ENCODE data around the gene NEURL2.

The NEURL2 gene

DNA sequence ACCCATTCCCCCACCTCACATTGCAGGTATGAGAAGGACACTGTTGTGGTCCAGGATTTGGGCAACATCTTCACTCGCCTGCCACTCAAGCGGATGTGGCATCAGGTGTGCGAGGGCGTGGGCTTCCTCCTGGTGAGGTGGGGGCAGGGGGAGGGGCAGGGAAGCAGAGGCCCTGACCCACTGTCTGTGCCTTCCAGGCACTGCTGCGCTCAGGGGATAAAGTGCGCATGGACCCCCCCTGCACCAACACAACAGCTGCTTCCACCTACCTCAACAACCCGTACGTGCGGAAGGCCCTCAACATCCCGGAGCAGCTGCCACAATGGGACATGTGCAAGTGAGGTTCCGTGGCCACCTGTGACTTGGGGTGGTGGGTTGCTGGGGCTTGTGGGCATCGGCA lies 3.8 kb upstream of the NEURL2 start:
- Mint-ChIP-seq H3K4me1 (peaks cover 34% of the 10 kb centered on the region), H3K36me3 (peaks cover 77% of the 10 kb centered on the region), H3K4me3 (no peak overlapping the region), H3K9me3 (no peaks in the 10 kb centered on the region), H3K27ac (no peak overlapping the region)
- DNase-seq (ENCODE audit: low spot score in 2 of 2) (no peak), ATAC-seq (no peak)

DNA sequence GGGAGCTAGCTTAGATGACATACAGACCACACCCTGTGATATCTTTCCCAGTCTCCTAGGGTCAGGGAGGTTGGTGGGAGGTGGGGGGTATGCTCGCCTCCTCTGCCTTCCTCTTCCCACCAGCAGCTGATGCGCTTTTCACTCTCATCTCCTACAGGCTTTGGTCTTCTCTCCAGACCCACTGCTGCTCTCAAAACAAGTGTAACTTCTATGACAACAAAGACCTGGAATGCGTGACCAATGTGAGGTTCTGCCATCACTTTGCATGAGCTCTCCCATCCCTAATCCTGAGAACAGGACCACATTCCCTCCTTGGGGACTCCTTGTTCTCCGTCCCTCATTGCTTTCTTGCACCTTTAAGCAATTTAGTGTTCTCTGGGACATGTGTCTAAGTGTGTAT lies 2.8 kb upstream of the NEURL2 start:
- Mint-ChIP-seq H3K4me3 (peak overlapping the region; percentile 37), H3K4me1 (peaks cover 36% of the 10 kb centered on the region), H3K27ac (peak overlapping the region; percentile 55), H3K36me3 (peaks cover 76% of the 10 kb centered on the region), H3K9me3 (no peaks in the 10 kb centered on the region)
- ATAC-seq (no peak), DNase-seq (ENCODE audit: low spot score in 2 of 2) (no peak)

DNA sequence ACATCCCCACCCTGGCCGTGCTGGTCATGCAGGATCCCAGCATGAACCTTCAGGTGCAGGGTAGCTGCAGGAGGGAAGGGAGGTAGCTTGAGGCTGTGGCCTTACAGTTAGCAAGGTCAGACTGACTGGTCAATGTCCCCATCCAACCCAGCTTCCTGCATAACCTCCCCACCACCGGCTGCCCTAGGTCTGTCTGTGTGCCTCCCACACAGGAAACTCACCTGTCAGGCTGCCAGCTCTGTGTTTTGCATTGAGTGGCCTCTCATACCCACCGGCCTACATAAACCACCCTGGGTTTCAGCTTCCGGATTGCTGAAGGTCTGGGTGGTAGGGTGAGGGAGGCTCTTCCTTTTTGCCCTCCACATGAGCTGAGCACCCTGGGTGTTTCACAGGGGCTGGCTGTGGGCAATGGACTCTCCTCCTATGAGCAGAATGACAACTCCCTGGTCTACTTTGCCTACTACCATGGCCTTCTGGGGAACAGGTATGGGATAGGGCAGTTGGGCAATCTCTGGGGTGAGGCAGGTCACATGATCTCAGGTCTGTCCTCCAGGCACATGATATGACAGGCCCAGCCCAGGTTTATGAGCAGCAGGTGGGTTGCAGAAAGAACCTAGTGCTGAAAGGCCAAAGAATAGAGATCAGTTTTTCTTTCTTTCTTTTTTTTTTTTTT lies 2.0 kb upstream of the NEURL2 start:
- ATAC-seq (peak; percentile 75), DNase-seq (ENCODE audit: low spot score in 2 of 2) (peak; percentile 17 to 66)
- Mint-ChIP-seq H3K9me3 (no peaks in the 10 kb centered on the region), H3K27ac (peak overlapping the region; percentile 94), H3K4me3 (peak overlapping the region; percentile 89), H3K36me3 (peaks cover 68% of the 10 kb centered on the region), H3K4me1 (peaks cover 41% of the 10 kb centered on the region)

DNA sequence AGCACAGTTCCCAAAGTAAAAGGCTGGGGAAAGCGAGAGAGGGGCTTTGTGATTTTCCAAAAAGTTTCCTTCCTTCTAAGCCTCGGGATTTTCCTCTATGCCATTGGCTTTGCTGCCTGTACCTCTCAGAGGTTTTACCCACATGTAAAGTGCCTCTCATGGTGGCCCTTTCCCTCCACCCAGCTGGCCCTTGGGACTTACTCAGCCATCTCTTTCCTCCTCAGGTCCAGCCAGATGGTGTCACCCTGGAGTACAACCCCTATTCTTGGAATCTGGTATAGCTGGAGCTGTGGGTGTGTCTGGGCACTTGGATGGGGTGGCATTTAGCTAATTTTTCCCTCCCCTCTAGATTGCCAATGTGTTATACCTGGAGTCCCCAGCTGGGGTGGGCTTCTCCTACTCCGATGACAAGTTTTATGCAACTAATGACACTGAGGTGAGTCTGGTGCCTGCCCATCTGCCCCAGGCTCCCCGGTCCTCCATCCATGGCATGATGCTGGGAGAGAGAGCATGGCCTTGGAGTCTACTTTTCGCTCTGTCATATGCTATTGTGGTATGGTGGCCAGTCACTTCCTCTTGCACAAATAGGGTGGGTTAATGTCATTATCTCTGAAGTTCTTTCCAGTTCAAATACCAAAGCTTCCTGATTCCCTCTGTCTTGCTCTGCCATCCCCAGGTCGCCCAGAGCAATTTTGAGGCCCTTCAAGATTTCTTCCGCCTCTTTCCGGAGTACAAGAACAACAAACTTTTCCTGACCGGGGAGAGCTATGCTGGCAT lies 1.2 kb upstream of the NEURL2 start:
- Mint-ChIP-seq H3K9me3 (no peaks in the 10 kb centered on the region), H3K36me3 (peaks cover 66% of the 10 kb centered on the region), H3K4me1 (peaks cover 41% of the 10 kb centered on the region), H3K27ac (peak overlapping the region; percentile 94), H3K4me3 (peak overlapping the region; percentile 89)
- DNase-seq (ENCODE audit: low spot score in 2 of 2) (no peak), ATAC-seq (no peak)

DNA sequence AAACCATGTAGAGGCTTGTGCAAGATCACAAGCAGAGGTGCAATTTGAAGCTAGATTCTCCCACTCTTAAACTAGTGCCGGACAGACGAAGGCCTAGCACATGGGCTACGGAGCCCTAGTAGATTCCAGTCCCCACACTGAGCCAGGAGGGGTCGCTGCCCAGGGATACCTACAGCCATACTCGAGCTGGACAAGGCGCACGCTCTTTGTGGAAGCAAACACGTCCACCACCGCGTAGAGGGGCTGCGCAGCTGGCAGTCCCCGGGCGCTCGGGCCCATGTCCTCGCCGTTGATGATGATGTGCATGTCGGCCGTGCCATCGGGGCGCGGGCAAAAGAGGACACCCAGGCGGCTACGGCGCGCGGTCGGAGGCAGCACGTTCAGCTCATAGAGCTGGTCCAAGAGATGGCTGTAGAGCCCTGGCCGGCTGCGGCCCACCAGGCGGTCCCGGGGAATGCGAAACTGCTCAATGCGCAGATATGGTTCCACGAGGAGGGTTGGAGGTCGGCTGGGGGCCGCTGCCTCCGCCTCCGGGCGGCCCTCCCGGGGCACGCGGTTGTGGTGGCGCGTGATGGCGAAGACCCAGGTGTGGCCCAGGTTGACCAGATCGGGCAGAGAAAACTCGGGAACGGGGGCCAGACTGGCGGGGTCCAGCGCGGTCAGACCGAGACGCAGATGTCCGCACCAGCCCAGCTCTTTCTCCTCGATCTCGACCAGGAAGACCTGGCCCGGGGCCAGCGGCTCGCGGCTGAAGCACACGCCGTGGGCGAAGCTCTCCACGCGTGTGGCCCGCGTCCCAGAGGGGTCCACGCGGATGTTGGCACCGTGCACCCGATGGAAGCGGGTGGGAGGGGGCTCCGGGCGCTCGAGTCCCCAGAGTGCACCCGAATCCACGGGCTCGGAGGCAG lies 677 bp downstream of the NEURL2 start:
- DNase-seq (ENCODE audit: low spot score in 2 of 2) (peak; percentile 12 to 61), ATAC-seq (peak; percentile 4)
- no peaks in the 10 kb centered on the region for H3K9me3 Mint-ChIP-seq
- H3K36me3 Mint-ChIP-seq: peaks cover 48% of the 10 kb centered on the region
- H3K27ac Mint-ChIP-seq: peak overlapping the region; percentile 94
- peaks cover 43% of the 10 kb centered on the region for H3K4me1 Mint-ChIP-seq
- peak overlapping the region; percentile 89 for H3K4me3 Mint-ChIP-seq

DNA sequence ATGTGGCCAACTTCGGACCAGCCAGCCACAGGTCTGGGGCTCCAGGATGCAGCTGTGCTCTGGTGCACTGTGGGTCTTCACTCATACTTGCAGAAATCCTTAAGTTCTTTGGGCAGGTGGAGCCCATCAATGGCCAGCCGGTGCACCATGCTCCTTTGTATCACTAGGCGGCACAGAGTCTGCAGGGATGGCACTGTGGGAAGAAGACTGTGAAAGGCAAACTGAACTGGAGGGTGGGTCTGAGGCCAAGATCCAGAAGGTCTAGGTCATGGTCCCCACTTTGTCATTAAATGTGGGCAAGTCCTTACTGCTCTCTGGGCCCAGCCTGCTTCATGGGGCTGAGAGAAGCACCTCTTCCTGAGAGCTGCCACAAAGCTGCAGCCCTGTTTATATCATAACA lies 2.3 kb downstream of the NEURL2 start:
- peaks cover 31% of the 10 kb centered on the region for H3K36me3 Mint-ChIP-seq
- H3K9me3 Mint-ChIP-seq: no peaks in the 10 kb centered on the region
- DNase-seq (ENCODE audit: low spot score in 2 of 2) (no peak), ATAC-seq (no peak)
- H3K4me3 Mint-ChIP-seq: no peak overlapping the region
- H3K4me1 Mint-ChIP-seq: peaks cover 47% of the 10 kb centered on the region
- no peak overlapping the region for H3K27ac Mint-ChIP-seq

DNA sequence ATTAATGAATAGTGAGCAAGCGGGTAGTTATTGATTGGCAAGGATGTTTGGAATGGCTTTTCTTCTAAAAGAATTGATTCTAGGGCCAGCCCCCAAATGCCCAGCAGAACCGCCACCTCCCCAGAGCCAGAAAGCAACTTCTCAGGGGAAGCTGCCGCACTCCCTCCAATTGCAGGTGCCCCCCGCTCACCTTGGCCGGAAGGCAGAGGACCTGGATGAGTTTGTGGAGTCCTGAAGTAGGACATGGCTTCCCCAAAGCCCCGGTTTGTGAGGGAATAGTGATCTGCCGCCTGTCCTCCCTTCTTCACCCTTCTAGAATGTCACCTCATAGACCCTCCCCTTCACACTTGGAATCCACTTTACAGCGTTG lies 3.7 kb downstream of the NEURL2 start, which contains the start of gene SPATA25:
TSS of gene SPATA25 (minus strand) at position 277 of the 370 bp plus-strand sequence. CDS start at position 245, 32 bp downstream.
- Mint-ChIP-seq H3K4me3 (no peak within 1 kb of the TSS), H3K27ac (no peak within 1 kb of the TSS)
- DNase-seq (ENCODE audit: low spot score in 2 of 2): no peak

DNA sequence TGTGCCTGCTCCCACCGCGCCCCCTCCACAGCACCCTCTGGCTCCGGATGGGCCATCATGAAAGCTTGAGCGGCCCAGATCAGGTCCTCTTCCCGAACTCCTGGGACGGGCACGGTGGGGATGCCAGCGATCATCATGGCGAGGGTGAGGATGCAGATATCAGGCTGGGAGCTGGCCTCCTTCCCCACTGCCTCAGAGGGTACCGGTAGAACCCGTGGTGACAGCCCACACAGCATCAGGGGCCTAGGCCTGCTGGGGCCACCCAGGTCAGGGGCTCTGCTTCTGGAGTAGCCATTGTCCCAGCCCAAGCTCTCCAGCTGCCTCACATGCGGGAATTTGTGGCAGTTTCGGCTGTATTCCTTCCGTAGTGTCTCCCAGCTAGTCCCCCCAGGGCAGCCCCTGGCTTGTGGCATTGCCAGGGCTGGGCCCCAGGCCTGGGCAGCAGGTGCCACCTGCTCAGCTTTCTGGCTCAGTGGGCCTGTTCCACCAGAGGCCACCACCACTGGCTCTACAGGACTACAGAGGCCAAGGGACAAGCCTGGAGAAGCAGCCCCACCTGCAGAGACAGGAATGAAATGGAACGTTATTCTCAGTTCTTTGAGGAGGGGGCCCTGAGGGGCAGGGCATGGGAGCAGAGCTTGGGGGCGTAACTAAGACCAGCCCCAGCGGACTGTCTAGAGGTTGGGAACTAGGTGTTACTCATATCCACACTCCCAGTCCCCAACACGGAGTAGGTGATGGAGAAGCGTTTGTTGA lies 4.2 kb downstream of the NEURL2 start:
- Mint-ChIP-seq H3K4me1 (peaks cover 48% of the 10 kb centered on the region), H3K4me3 (no peak overlapping the region), H3K36me3 (peaks cover 20% of the 10 kb centered on the region), H3K27ac (no peak overlapping the region), H3K9me3 (no peaks in the 10 kb centered on the region)
- ATAC-seq (no peak), DNase-seq (ENCODE audit: low spot score in 2 of 2) (no peak)

More for the DNA sequence above, 3.7 kb downstream of the NEURL2 start, which contains the start of gene SPATA25:
- Mint-ChIP-seq H3K4me1 (peaks cover 48% of the 10 kb centered on the region), H3K9me3 (no peaks in the 10 kb centered on the region), H3K36me3 (peaks cover 24% of the 10 kb centered on the region)
- no peak for ATAC-seq

DNA sequence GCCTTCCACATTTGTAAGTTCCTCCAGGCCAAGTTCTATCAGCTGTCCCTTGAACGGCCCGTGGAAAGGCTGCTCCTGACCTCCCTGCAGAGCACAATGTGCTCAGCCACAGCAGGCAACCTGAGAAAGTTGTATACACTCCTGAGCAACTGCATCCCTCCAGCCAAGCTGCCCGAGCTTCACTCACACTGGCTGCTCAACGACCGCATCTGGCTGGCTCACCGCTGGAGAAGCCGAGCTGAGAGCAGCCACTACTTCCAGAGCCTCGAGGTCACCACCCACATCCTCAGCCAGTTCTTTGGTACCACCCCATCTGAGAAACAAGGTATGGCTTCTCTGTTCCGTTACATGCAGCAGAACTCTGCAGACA lies 7.9 kb downstream of the NEURL2 start:
- DNase-seq (ENCODE audit: low spot score in 2 of 2) (no peak), ATAC-seq (no peak)
- no peak overlapping the region for H3K4me3 Mint-ChIP-seq
- H3K36me3 Mint-ChIP-seq: peaks cover 20% of the 10 kb centered on the region
- peaks cover 44% of the 10 kb centered on the region for H3K4me1 Mint-ChIP-seq
- no peaks in the 10 kb centered on the region for H3K9me3 Mint-ChIP-seq
- H3K27ac Mint-ChIP-seq: peak overlapping the region; percentile 40

DNA sequence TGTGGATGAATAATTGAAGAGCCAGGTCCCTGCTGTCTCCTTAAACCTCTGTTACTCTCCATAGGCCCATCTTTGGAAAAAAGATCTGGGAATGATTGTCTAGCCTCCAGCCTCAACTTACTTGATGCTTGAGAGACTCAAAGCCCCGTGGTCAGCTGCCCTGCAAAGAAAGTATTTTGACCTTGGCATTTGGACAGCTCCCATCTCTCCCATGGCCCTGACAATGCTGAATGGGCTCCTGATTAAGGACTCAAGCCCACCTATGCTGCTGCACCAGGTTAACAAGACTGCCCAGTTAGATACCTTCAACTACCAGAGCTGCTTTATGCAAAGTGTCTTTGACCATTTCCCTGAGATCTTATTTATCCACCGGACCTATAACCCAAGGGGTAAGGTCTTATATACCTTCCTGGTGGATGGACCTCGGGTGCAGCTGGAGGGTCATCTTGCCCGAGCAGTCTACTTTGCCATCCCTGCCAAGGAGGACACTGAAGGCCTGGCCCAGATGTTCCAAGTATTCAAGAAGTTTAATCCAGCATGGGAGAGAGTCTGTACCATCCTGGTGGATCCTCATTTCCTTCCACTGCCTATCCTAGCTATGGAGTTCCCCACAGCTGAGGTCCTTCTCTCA lies 8.4 kb downstream of the NEURL2 start:
- Mint-ChIP-seq H3K4me3 (peak overlapping the region; percentile 80), H3K36me3 (peaks cover 17% of the 10 kb centered on the region), H3K27ac (no peak overlapping the region), H3K4me1 (peaks cover 44% of the 10 kb centered on the region), H3K9me3 (no peaks in the 10 kb centered on the region)
- DNase-seq (ENCODE audit: low spot score in 2 of 2) (no peak), ATAC-seq (no peak)

DNA sequence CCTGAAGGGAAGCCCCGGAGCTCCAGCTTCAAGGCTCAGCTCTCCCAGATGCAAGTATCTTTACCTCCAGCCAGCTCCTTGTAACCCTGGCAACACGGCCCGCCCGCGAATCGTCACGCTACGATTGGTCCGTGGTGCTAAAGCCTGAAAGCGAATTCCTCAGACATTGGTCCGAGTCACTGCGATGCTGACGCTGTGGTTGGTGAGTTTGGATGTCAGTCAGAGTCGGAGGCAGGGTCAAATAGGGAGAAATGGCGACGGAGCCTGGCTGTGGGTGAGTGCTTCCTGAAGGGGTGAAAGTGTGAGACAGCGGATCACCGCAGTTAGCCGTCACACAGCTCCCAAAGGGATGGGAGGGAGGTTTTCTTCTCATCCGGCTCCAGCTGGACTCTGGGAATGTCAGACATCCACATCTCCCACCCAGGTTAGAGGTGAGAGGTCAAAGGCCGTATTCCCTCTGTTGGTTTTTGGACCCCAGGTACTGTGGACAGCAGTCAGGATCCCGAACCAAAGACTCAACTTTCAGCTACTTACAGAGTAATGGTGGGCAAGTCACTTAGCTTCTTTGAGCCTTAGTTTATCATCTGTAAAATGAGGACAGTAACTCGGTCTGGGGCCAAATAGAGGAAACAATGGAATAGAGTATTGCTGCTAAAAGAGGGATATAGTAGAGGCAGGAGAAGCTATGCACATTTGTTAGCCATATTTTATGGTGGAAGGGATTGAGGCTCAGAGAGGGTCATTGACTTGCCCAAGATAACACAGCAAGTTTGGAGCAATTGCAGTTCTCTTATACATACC lies 9.8 kb downstream of the NEURL2 start, which contains the start of gene ZSWIM1:
TSS of gene ZSWIM1 (plus strand) at position 240 of the 801 bp plus-strand sequence. CDS start 1,366 bp downstream, outside the sequence.
- Mint-ChIP-seq H3K9me3 (no peaks in the 10 kb centered on the region), H3K27ac (peak within 1 kb of the TSS; percentile 90)

DNA sequence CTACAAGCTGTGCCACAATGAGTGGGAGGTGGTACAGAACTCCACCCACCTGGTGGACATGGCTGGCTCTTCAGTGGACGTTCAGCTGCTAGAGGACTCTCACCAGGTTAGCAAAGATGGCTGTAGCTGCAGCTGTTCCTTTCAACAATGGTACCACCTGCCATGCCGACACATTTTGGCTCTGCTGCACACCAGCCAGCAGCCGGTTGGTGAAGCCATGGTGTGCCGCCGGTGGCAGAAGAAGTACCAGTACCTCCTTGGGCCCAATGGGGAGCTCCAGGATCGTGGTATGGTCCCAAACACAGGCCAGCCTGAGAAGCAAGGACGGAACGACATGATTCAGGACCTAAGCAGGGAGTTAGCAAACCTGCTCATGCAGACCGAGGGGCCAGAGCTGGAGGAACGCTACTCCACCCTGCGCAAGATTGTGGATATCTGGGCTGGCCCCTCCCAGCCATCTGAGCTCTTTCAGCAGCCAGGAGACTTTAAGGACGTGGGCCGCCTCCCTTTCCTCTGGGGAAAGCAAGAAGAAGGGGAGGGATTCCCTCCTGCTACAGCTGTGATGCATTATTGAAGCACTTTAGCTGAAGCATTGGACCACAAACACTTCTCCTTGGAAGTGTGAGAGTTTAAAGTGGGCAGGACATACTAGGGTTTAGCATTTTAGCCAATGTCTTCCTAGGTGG lies 12.8 kb downstream of the NEURL2 start:
- DNase-seq (ENCODE audit: low spot score in 2 of 2) (no peak), ATAC-seq (no peak)
- no peak overlapping the region for H3K4me3 Mint-ChIP-seq
- peaks cover 27% of the 10 kb centered on the region for H3K4me1 Mint-ChIP-seq
- H3K36me3 Mint-ChIP-seq: peaks cover 9% of the 10 kb centered on the region
- H3K9me3 Mint-ChIP-seq: no peaks in the 10 kb centered on the region
- H3K27ac Mint-ChIP-seq: no peak overlapping the region

More for the DNA sequence above, 9.8 kb downstream of the NEURL2 start, which contains the start of gene ZSWIM1:
- ATAC-seq (peak; percentile 97), DNase-seq (ENCODE audit: low spot score in 2 of 2) (peak; percentile 97 to 100)
- H3K4me1 Mint-ChIP-seq: peaks cover 44% of the 10 kb centered on the region
- peaks cover 14% of the 10 kb centered on the region for H3K36me3 Mint-ChIP-seq
- H3K4me3 Mint-ChIP-seq: peak within 1 kb of the TSS; percentile 80

DNA sequence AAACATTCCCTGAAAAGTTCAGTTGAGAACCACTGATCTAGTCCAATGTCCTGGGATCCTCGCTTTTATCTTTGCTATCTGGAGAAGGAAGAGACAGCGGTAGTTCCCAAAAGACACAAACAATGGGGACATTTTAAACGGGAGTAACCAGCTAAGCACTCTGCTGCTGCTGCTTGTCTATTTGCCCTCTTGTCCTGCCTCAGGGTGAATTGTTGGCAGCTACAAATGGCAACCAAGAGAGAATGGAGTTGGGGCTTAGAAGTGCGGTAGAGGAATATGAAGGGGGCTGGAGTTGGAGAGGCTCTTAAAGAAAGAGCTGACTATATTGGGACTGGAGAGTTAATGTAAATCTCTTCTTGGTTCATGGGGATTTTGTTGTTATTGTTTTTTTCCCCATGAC lies 16.4 kb downstream of the NEURL2 start:
- Mint-ChIP-seq H3K9me3 (no peaks in the 10 kb centered on the region), H3K27ac (no peak overlapping the region), H3K4me3 (no peak overlapping the region), H3K36me3 (no peaks in the 10 kb centered on the region), H3K4me1 (no peaks in the 10 kb centered on the region)
- DNase-seq (ENCODE audit: low spot score in 2 of 2) (no peak), ATAC-seq (no peak)

All from stimulated activated effector memory CD8-positive, alpha-beta T cell treated with anti-CD3 and anti-CD28 coated beads, Interleukin-12 subunit alpha, Interleukin-12 subunit beta, amount 100 ng/mL, for 72 hours (primary cell).